Measurements from ENCODE around the gene SUDS3.
"Not testable (repeated sequence)": the region's sequence is repeated elsewhere in the genome, so short reads cannot be mapped to it uniquely, and the experiment has no call there.

SUDS3 gene, protein sequence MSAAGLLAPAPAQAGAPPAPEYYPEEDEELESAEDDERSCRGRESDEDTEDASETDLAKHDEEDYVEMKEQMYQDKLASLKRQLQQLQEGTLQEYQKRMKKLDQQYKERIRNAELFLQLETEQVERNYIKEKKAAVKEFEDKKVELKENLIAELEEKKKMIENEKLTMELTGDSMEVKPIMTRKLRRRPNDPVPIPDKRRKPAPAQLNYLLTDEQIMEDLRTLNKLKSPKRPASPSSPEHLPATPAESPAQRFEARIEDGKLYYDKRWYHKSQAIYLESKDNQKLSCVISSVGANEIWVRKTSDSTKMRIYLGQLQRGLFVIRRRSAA

GRCh38 chr12:118376089-118377020 is at the start of gene SUDS3:
Gene SUDS3, plus strand, starts transcription at chr12:118376555. Its CDS starts 137 bp downstream, at chr12:118376692.
- in situ Hi-C loops (cut with MboI; ENCODE audit: low sequenced_read_pairs): no loop called here

- in situ Hi-C loops (cut with MboI; ENCODE audit: low sequenced_read_pairs): no loop called here
Observed at GRCh38 chr12:118326991-118327390, 49.4 kb upstream of the SUDS3 start.

DNA sequence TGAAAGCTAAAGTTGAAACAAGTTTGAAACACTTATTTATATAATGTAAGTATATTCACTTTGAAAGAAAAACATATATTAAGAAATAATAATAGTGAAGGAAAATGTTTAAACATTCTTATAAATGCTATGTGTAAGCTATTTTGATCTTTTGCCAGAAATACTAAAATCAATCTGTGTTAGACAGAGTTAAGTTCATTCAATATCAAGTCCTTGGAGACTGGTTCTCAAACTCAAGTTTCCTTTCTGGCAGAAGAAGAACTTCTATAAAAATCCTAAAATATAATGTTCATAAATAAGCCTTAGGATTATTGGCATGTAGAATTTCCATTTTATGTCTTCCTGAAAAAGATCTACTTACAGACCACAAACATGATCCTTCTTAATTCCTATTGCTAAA is 49.0 kb upstream of the SUDS3 start:
- in situ Hi-C loops (cut with MboI; ENCODE audit: low sequenced_read_pairs): no loop called here

DNA sequence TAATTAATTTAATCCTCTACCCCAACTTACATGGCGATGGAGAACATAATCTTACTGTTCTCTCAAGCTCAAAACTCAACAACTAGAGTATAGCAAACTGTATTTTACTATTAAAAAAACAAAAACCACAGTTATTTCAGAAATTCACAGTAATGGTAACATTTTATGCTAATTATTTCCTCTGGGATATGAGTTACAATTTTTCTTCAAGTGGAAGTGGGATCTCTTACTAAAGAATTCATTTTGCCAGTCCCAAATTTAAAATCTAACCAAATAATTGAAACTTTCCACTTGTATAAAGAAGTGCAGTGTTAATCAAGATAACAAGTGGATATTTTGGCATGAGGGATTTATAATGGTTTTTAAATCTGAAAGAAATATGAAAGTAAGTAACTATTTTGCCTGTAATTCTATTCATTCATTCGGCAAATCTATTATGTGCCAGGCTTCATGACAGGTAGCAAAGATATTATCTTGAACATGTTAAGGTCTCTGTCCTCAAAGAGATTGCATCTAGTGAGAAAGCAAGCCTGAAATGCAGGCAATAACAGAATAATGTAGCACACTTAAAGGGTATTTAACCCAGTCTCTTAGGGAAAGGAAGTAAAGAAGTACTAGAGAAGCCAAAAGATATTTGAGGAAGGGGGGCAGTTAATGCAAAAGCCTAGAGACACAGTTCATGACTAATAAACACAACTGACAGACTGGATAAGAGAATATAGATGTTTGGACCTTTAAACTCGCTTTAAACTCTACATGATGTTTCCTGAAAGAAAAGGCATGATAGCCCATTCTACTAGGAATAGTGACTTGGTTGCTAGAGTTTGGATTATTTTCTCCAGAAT is 47.6 kb upstream of the SUDS3 start:
- in situ Hi-C loops (cut with MboI; ENCODE audit: low sequenced_read_pairs): no loop called here

- in situ Hi-C loops (cut with MboI; ENCODE audit: low sequenced_read_pairs): no loop called here
Observed at GRCh38 chr12:118330421-118331018, 45.8 kb upstream of the SUDS3 start.

- in situ Hi-C loops (cut with MboI; ENCODE audit: low sequenced_read_pairs): no loop called here
Observed at GRCh38 chr12:118332511-118332910, 43.8 kb upstream of the SUDS3 start.

DNA sequence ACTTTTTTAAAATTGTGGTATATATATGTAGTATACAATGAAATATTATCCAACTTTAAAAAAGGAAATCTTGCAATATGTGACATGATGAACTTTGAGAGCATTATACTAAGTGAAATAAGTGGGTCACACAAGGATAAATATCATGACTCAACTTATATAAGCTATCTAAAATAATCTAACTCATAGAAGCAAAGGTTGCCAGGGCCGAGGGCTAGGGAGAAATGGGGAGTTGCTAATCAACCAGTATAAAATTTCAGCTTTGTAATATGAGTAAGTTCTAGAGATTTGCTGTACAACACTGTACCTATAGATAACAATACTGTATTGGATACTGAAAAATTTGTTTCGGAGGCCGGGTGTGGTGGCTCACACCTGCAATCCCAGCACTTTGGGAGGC is 42.1 kb upstream of the SUDS3 start:
- in situ Hi-C loops (cut with MboI; ENCODE audit: low sequenced_read_pairs): no loop called here

GRCh38 chr12:118334939-118335567 is 41.3 kb upstream of the SUDS3 start:
- in situ Hi-C loops (cut with MboI; ENCODE audit: low sequenced_read_pairs): no loop called here

- in situ Hi-C loops (cut with MboI; ENCODE audit: low sequenced_read_pairs): no loop called here
Observed at GRCh38 chr12:118336123-118336522, 40.2 kb upstream of the SUDS3 start.

GRCh38 chr12:118337194-118337838 is 39.0 kb upstream of the SUDS3 start:
- in situ Hi-C loops (cut with MboI; ENCODE audit: low sequenced_read_pairs): no loop called here

GRCh38 chr12:118342090-118342489 is 34.3 kb upstream of the SUDS3 start:
- in situ Hi-C loops (cut with MboI; ENCODE audit: low sequenced_read_pairs): no loop called here

DNA sequence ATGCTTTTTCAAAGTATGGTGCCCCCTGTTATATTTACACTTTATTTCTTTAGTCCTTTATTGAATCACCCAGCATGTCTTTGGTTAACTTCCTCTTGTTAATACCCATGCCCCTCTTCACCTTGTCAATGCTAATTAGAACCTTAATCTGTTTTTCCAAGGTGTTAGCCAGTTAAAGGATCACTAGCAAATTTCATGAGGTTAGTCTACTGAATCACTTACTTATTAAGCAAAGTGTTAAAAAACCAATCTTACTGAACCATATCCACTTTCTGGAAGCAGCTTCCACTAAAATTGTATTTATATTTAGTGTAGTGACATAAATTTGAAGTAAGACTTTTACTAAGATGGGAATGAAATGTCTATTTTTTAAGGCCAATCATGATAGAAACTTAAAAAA is 31.5 kb upstream of the SUDS3 start:
- in situ Hi-C loops (cut with MboI; ENCODE audit: low sequenced_read_pairs): no loop called here

DNA sequence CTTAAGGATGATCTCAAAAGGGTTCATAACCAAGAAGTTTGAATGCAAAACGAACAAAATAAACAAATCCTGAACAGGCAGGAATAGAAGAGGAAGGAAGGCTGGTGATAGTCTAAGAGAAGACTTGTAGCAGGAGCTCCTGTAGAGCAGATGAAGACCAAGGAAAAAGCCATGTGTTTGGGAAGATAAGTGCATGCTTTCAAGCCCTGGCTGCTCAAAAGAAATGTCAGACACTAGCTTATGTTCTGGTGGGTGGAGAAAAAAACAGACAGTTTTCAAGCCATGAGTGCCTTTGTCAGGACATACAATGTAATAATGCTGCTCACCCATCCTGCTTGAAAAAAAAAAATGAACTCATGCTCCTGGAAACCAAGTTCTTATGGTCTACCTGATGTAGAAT is 31.0 kb upstream of the SUDS3 start:
- in situ Hi-C loops (cut with MboI; ENCODE audit: low sequenced_read_pairs): no loop called here

- in situ Hi-C loops (cut with MboI; ENCODE audit: low sequenced_read_pairs): no loop called here
Observed at GRCh38 chr12:118346895-118347294, 29.5 kb upstream of the SUDS3 start.

DNA sequence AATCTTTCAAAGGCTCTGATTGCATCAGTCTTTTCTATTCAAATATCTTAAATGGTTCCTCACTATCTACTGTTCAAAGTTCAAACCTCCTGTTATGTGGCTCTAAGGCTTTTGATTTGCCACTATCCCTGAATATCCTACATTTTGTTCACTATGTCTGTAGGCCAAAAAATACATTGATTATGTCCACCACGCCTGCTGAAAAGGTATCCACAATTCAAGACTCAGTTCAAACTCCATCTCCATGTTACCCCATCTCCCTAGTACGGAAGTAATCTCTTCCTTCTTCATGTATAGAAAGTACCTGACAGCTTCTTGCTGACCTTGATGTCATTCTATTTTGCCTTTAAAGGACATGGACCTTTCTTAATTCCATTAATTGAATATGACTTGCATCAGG is 28.4 kb upstream of the SUDS3 start:
- in situ Hi-C loops (cut with MboI; ENCODE audit: low sequenced_read_pairs): no loop called here

DNA sequence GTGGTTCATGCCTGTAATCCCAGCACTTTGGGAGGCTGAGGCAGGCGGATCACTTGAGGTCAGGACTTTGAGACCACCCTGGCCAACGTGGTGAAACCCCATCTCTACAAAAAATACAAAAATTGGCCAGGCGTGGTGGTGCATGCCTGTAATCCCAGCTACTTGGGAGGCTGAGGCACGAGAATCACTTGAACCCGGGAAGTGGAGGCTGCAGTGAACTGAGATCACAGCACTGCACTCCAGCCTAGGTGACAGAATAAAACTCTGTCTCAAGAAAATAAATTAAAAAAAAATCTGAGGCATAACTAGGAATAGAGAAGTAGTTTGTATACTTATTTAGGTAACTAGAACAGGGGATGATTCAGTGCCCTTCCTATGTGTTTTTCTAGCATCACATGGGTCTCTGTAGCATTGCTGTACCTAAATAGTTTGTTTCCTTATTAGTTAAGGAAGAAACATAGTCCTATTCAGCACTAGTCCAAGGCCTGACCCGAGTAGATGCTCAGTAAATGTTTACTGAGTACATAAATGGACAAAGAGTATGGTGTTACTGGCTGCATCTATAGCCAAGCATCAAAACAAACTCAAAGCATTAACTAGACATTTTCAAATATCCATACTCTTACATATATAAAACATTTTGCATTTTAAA is 25.3 kb upstream of the SUDS3 start:
- in situ Hi-C loops (cut with MboI; ENCODE audit: low sequenced_read_pairs): no loop called here

- in situ Hi-C loops (cut with MboI; ENCODE audit: low sequenced_read_pairs): no loop called here
Observed at GRCh38 chr12:118353721-118354120, 22.6 kb upstream of the SUDS3 start.

DNA sequence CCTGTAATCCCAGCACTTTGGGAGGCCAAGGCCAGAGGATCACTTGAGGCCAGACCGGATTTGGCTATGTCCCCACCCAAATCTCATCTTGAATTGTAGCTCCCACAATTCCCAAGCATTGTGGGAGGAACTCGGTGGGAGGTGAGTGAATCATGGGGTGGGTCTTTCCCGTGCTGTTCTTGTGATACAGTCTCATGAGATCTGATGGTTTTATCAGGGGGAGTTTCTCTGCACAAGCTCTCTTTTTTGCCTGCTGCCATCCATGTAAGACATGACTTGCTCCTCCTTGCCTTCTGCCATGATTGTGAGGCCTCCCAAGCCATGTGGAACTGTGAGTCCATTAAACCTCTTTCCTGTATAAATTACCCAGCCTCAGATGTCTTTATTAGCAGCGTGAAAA is 21.9 kb upstream of the SUDS3 start:
- in situ Hi-C loops (cut with MboI; ENCODE audit: low sequenced_read_pairs): not testable (repeated sequence)

DNA sequence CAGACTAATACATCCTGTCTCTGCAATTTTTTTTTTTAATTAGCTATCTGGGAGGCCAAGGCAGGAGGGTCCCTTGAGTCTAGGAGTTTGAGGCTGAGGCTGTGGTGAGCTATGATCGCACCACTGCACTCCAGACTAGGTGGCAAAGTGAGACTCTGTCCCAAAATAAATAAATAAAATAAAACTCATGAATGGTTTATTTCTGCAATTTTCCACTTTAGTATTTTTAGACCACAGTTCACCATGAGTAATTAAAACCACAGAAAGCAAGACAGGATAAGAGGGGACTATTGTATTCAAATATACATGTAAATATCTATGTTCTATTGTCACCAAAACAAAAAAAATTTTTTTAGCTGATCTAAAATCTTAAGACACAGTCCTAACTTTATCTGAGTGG is 21.5 kb upstream of the SUDS3 start:
- in situ Hi-C loops (cut with MboI; ENCODE audit: low sequenced_read_pairs): no loop called here

Measured in hTERT RPE-1 (cell line).